Kidney tubule cell (primary cell): Measurements from ENCODE around the gene OR6C6.
"Not testable (repeated sequence)": the region's sequence is repeated elsewhere in the genome, so short reads cannot be mapped to it uniquely, and the experiment has no call there.

Experiments
- DNase-seq: peaks from one replicate; pipeline ENCODE4 v3.0.0-alpha.2; 2018; ENCODE audit warnings: low spot score

The OR6C6 gene

GRCh38 chr12:55296469-55296868, at the start of gene OR6C6:
Gene OR6C6 (minus strand): TSS chr12:55296569. CDS start chr12:55295232, 1,337 bp downstream.
- DNase-seq: no peak

- DNase-seq: no peak
These were observed 39.6 kb upstream of the OR6C6 start for GRCh38 chr12:55336002-55336401.

- no peak for DNase-seq
These were observed 34.1 kb upstream of the OR6C6 start, which contains the start of gene OR6C3 for GRCh38 chr12:55330446-55330845. Gene OR6C3 (plus strand): TSS chr12:55330746. CDS start chr12:55331701, 955 bp downstream.

GRCh38 chr12:55325801-55326200, 29.4 kb upstream of the OR6C6 start:
- not testable (repeated sequence) for DNase-seq

- no peak for DNase-seq
These were observed 23.8 kb upstream of the OR6C6 start for GRCh38 chr12:55320201-55320600.

- no peak for DNase-seq
These were observed 17.7 kb upstream of the OR6C6 start, which contains the start of gene OR6C1 for GRCh38 chr12:55314043-55314442. Gene OR6C1 (plus strand): TSS chr12:55314343. CDS start chr12:55320600, 6,257 bp downstream.

GRCh38 chr12:55289999-55290398, 6.4 kb downstream of the OR6C6 start:
- no peak for DNase-seq

- DNase-seq: no peak
These were observed 15.4 kb downstream of the OR6C6 start for GRCh38 chr12:55280991-55281390.

GRCh38 chr12:55258303-55258702, 38.1 kb downstream of the OR6C6 start:
- DNase-seq: no peak

- DNase-seq: no peak
These were observed 39.5 kb downstream of the OR6C6 start for GRCh38 chr12:55256831-55257230.

GRCh38 chr12:55253281-55253680, 43.1 kb downstream of the OR6C6 start:
- no peak for DNase-seq

- DNase-seq: no peak
These were observed 45.4 kb downstream of the OR6C6 start for GRCh38 chr12:55250944-55251343.

- DNase-seq: no peak
These were observed 50.2 kb downstream of the OR6C6 start for GRCh38 chr12:55246159-55246558.

GRCh38 chr12:55244309-55244708, 52.1 kb downstream of the OR6C6 start, which contains the start of gene OR6C74:
Gene OR6C74 (plus strand): TSS chr12:55244609. CDS start chr12:55247288, 2,679 bp downstream.
- no peak for DNase-seq
